Measurements from ENCODE around the gene FSIP1.

The FSIP1 gene

DNA sequence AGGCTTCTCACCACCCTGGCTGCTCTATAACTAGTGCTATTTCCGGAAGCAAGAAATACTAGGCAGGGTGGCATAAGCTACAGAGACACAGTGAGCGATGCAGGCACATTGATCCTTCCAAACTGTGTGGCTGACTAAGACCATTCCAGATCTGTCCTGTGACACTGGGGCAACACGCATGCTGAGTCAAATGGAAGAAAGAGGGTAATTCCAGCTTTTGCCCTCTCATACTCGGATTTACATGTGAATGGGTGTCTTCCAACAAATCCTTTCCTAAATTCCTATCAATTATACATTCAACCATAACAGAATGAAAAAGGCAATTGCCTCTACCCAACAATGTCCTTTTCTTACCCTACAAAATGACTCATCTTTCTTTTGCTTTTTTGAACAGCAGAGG, 5.1 kb downstream of the FSIP1 start:
- Histone ChIP-seq H3K4me1 (ENCODE audit: control insufficient read depth, low read length) (peaks cover 10% of the 10 kb centered on the region), H3K27me3 (ENCODE audit: control insufficient read depth, low read length) (peaks cover 10% of the 10 kb centered on the region; the same call in 1 of the 2 replicates), H3K27ac (ENCODE audit: low read depth, low read length) (no peak overlapping the region), H4K20me1 (ENCODE audit: control insufficient read depth, insufficient read depth, low read depth, low read length) (no peaks in the 10 kb centered on the region), H3K36me3 (ENCODE audit: control insufficient read depth, low read length) (no peaks in the 10 kb centered on the region), H3K79me2 (ENCODE audit: control insufficient read depth, low read length) (no peaks in the 10 kb centered on the region), H3F3A (ENCODE audit: control insufficient read depth, insufficient read depth) (no peaks in the 10 kb centered on the region), H3K9me3 (ENCODE audit: control insufficient read depth, insufficient read depth, low read length) (peaks cover 3% of the 10 kb centered on the region; the same call in 1 of the 2 replicates), H3K4me3 (ENCODE audit: low read length) (no peak overlapping the region), H3K9me2 (replicated peaks; ENCODE audit: control insufficient read depth, low read length) (no peaks in the 10 kb centered on the region), H3K4me2 (ENCODE audit: low read length) (no peak overlapping the region)
- no peak for TF ChIP-seq EZH2phosphoT487 (IDR thresholded peaks at IDR 0.05; ENCODE audit: borderline replicate concordance, low read length)
- TF ChIP-seq, protein P1, sequence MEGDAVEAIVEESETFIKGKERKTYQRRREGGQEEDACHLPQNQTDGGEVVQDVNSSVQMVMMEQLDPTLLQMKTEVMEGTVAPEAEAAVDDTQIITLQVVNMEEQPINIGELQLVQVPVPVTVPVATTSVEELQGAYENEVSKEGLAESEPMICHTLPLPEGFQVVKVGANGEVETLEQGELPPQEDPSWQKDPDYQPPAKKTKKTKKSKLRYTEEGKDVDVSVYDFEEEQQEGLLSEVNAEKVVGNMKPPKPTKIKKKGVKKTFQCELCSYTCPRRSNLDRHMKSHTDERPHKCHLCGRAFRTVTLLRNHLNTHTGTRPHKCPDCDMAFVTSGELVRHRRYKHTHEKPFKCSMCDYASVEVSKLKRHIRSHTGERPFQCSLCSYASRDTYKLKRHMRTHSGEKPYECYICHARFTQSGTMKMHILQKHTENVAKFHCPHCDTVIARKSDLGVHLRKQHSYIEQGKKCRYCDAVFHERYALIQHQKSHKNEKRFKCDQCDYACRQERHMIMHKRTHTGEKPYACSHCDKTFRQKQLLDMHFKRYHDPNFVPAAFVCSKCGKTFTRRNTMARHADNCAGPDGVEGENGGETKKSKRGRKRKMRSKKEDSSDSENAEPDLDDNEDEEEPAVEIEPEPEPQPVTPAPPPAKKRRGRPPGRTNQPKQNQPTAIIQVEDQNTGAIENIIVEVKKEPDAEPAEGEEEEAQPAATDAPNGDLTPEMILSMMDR (IDR thresholded peaks at IDR 0.05; ENCODE audit: low read depth, low read length, poor library complexity, severe bottlenecking), result no peak

DNA sequence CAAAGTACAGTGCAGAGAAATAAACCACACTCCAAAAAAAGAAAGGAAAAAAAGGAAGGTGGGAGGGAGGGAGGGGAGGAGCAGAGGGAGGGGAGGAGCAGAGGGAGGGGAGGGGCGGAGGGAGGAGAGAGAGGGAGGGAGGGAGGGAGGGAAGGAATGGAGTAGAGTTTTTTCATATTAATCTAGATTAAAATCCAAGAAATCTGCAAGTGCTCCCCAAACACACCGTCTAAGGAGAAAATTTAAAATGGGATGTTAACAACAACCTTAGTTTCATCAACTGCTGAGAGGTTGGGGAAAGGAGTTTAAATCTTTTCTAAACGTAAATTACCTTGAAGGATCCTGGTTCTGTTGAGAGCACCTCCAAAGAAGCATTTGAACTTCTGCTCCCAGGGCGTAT, 6.6 kb downstream of the FSIP1 start:
- Histone ChIP-seq H3K27ac (ENCODE audit: low read depth, low read length) (no peak overlapping the region), H3K79me2 (ENCODE audit: control insufficient read depth, low read length) (no peaks in the 10 kb centered on the region), H3F3A (ENCODE audit: control insufficient read depth, insufficient read depth) (no peaks in the 10 kb centered on the region), H3K4me1 (ENCODE audit: control insufficient read depth, low read length) (peaks cover 4% of the 10 kb centered on the region; the same call in 1 of the 2 replicates), H4K20me1 (ENCODE audit: control insufficient read depth, insufficient read depth, low read depth, low read length) (no peaks in the 10 kb centered on the region), H3K27me3 (ENCODE audit: control insufficient read depth, low read length) (peaks cover 10% of the 10 kb centered on the region; the same call in 1 of the 2 replicates), H3K4me2 (ENCODE audit: low read length) (no peak overlapping the region), H3K4me3 (ENCODE audit: low read length) (no peak overlapping the region), H3K9me3 (ENCODE audit: control insufficient read depth, insufficient read depth, low read length) (peaks cover 2% of the 10 kb centered on the region; the same call in 1 of the 2 replicates), H3K9me2 (replicated peaks; ENCODE audit: control insufficient read depth, low read length) (no peaks in the 10 kb centered on the region), H3K36me3 (ENCODE audit: control insufficient read depth, low read length) (no peaks in the 10 kb centered on the region)
- TF ChIP-seq EZH2phosphoT487 (IDR thresholded peaks at IDR 0.05; ENCODE audit: borderline replicate concordance, low read length), result no peak
- TF ChIP-seq, protein P1 (IDR thresholded peaks at IDR 0.05; ENCODE audit: low read depth, low read length, poor library complexity, severe bottlenecking), result no peak

DNA sequence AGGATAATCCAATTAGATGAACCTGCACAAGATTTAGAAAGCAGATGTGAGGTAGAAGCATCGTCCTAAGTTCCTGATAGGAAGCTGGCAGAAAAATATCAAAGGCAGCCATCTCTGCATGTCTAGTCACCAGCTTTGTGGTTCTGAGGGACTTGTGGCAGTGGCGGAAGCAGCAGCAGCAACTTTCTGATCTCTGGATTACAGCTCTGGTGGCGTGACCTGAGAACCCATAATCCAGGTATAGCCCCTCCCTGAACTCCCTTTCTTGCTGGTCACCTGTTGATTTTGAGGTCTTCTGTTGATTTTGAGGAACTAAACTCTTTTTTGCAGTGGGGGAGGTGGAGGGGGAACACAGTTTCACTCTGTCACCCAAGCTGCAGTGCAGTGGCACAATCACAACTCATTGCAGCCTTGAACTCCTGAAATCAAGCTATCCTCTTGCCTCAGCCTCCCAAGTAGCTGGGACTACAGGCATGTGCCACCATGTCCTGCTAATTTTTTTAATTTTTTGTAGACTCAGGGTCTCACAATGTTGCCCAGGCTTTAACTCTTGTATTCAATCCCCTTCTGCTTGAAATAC, 7.9 kb downstream of the FSIP1 start:
- H3K27me3 ChIP-seq (ENCODE audit: control insufficient read depth, low read length), result peaks cover 10% of the 10 kb centered on the region; the same call in 1 of the 2 replicates
- TF ChIP-seq EZH2phosphoT487 (IDR thresholded peaks at IDR 0.05; ENCODE audit: borderline replicate concordance, low read length), result no peak
- TF ChIP-seq, protein P1 (IDR thresholded peaks at IDR 0.05; ENCODE audit: low read depth, low read length, poor library complexity, severe bottlenecking), result no peak

More for the DNA sequence above, 7.9 kb downstream of the FSIP1 start:
- Histone ChIP-seq H3K27ac (ENCODE audit: low read depth, low read length) (no peak overlapping the region), H3F3A (ENCODE audit: control insufficient read depth, insufficient read depth) (no peaks in the 10 kb centered on the region), H4K20me1 (ENCODE audit: control insufficient read depth, insufficient read depth, low read depth, low read length) (no peaks in the 10 kb centered on the region), H3K4me3 (ENCODE audit: low read length) (no peak overlapping the region), H3K9me2 (replicated peaks; ENCODE audit: control insufficient read depth, low read length) (no peaks in the 10 kb centered on the region), H3K4me1 (ENCODE audit: control insufficient read depth, low read length) (peaks cover 4% of the 10 kb centered on the region; the same call in 1 of the 2 replicates), H3K79me2 (ENCODE audit: control insufficient read depth, low read length) (no peaks in the 10 kb centered on the region), H3K36me3 (ENCODE audit: control insufficient read depth, low read length) (no peaks in the 10 kb centered on the region), H3K9me3 (ENCODE audit: control insufficient read depth, insufficient read depth, low read length) (no peaks in the 10 kb centered on the region), H3K4me2 (ENCODE audit: low read length) (no peak overlapping the region)

Measured in DOHH2 (cell line).